Hepatocyte (in vitro differentiated cells): ENCODE data around the gene PCK1. TPM values are rescaled to one million over a fixed set of nuclear protein-coding genes. Genes with fewer than 3 reads are reported as not detected.

Experiments used
- DNase-seq: peaks from one replicate; pipeline ENCODE4 v3.0.0-alpha.2; 2016; ENCODE audit warnings: low spot score
- H2AFZ ChIP-seq: fragments of 200-600 bp; sonication (generic); 2 replicates; pipeline ENCODE4 v1.6.0; 2016; ENCODE audit warnings: antibody characterized with exemption, mild to moderate bottlenecking
- H3K27ac ChIP-seq: fragments of 200-600 bp; sonication (generic); 2 replicates; pipeline ENCODE4 v1.5.1; 2016; ENCODE audit warnings: mild to moderate bottlenecking
- H3K27me3 ChIP-seq: fragments of 200-600 bp; sonication (generic); 2 replicates; pipeline ENCODE4 v1.6.1; 2016
- H3K36me3 ChIP-seq: fragments of 200-600 bp; sonication (generic); replicated peaks from 2 replicates; pipeline ENCODE4 v1.5.1; 2016; ENCODE audit warnings: low read depth; ENCODE audit not compliant: insufficient read depth
- H3K4me1 ChIP-seq: fragments of 200-600 bp; sonication (generic); 2 replicates; pipeline ENCODE4 v1.5.1; 2016; ENCODE audit warnings: mild to moderate bottlenecking, moderate library complexity; ENCODE audit not compliant: insufficient read depth
- H3K4me2 ChIP-seq: fragments of 200-600 bp; sonication (generic); 2 replicates; pipeline ENCODE4 v1.6.0; 2016
- H3K4me3 ChIP-seq: fragments of 200-600 bp; sonication (generic); 2 replicates; pipeline ENCODE4 v1.5.1; 2016; ENCODE audit warnings: mild to moderate bottlenecking
- H3K79me2 ChIP-seq: fragments of 200-600 bp; sonication (generic); 2 replicates; pipeline ENCODE4 v1.6.0; 2017; ENCODE audit warnings: mild to moderate bottlenecking
- H3K9me2 ChIP-seq: fragments of 200-600 bp; sonication (generic); replicated peaks from 2 replicates; pipeline ENCODE4 v1.6.0; 2017; ENCODE audit warnings: mild to moderate bottlenecking; ENCODE audit not compliant: insufficient read depth
- H3K9me3 ChIP-seq: fragments of 200-600 bp; sonication (generic); 2 replicates; pipeline ENCODE4 v1.5.1; 2016; ENCODE audit warnings: low read depth, mild to moderate bottlenecking
- H4K20me1 ChIP-seq: fragments of 200-600 bp; sonication (generic); 2 replicates; pipeline ENCODE4 v1.6.0; 2016; ENCODE audit warnings: mild to moderate bottlenecking; ENCODE audit not compliant: insufficient read depth, poor library complexity, severe bottlenecking
- CTCF ChIP-seq: fragments of 200-600 bp; sonication (generic); IDR thresholded peaks from 2 replicates; pipeline ENCODE4 v1.5.1; 2016; ENCODE audit warnings: antibody characterized with exemption, mild to moderate bottlenecking; ENCODE audit not compliant: poor library complexity
- EZH2 ChIP-seq: fragments of 200-600 bp; sonication (generic); IDR thresholded peaks from 2 replicates; pipeline ENCODE4 v1.6.1; 2016; ENCODE audit warnings: antibody characterized with exemption, mild to moderate bottlenecking, borderline replicate concordance
- EZH2phosphoT487 ChIP-seq: fragments of 200-600 bp; sonication (generic); IDR thresholded peaks from one replicate; pipeline ENCODE4 v1.6.1; 2018; ENCODE audit warnings: antibody characterized with exemption, mild to moderate bottlenecking, low read depth, moderate library complexity; ENCODE audit not compliant: unreplicated experiment, severe bottlenecking
- WGBS: methylation state at CpG from one replicate; pipeline ENCODE4 v1.1.6; 2016; ENCODE audit warnings: low lambda C conversion rate; ENCODE audit errors: missing lambda C conversion rate; 5-methylcytosine and 5-hydroxymethylcytosine counted together
- polyA plus RNA-seq: library from polyadenylated mRNA; unstranded; fragments of >200 nt; fragmentation: Nextera tagmentation; extraction: Ambion mirVana; gene quantifications from 2 replicates; pipeline ENCODE4 v1.2.1, GENCODE V29; 2016
- total RNA-seq: library from RNA; depleted of rRNA; stranded (reverse); fragments of >200 nt; gene quantifications from 2 replicates; pipeline ENCODE4 v1.2.3, GENCODE V29; 2014

Gene PCK1
- total and polyA plus RNA-seq, 2 experiments from 2014 or later, result 11.6 to 12.8 TPM

- Histone ChIP-seq H3K36me3 (no peaks in the 10 kb centered on the region), H2AFZ (no peak overlapping the region), H3K9me3 (no peaks in the 10 kb centered on the region), H3K9me2 (no peaks in the 10 kb centered on the region), H3K27ac (no peak overlapping the region), H3K4me3 (no peak overlapping the region), H3K27me3 (peaks cover 11% of the 10 kb centered on the region), H3K4me2 (no peak overlapping the region), H3K4me1 (peaks cover 23% of the 10 kb centered on the region), H4K20me1 (no peaks in the 10 kb centered on the region), H3K79me2 (no peaks in the 10 kb centered on the region)
- WGBS, result 76% methylated on average over 6 of the region's 6 CpGs
- no peak for DNase-seq
- TF ChIP-seq EZH2 (no peak), EZH2phosphoT487 (no peak), CTCF (no peak)
Observed at GRCh38 chr20:57576617-57577550, 16.0 kb downstream of the PCK1 start.

GRCh38 chr20:57577679-57578475 lies 17.0 kb downstream of the PCK1 start:
- no peaks in the 10 kb centered on the region for H4K20me1 ChIP-seq
- H3K79me2 ChIP-seq, result no peaks in the 10 kb centered on the region
- no peaks in the 10 kb centered on the region for H3K9me2 ChIP-seq
- no peaks in the 10 kb centered on the region for H3K9me3 ChIP-seq
- H3K27ac ChIP-seq, result no peak overlapping the region
- 80% methylated on average over 10 of the region's 10 CpGs for WGBS
- peaks cover 26% of the 10 kb centered on the region for H3K4me1 ChIP-seq
- TF ChIP-seq EZH2, result no peak
- no peak for TF ChIP-seq EZH2phosphoT487
- TF ChIP-seq CTCF, result no peak
- no peaks in the 10 kb centered on the region for H3K36me3 ChIP-seq
- H3K4me3 ChIP-seq, result no peak overlapping the region
- no peak for DNase-seq
- H3K27me3 ChIP-seq, result peaks cover 11% of the 10 kb centered on the region
- H2AFZ ChIP-seq, result no peak overlapping the region
- H3K4me2 ChIP-seq, result no peak overlapping the region

- H3K79me2 ChIP-seq, result no peaks in the 10 kb centered on the region
- no peak overlapping the region for H3K27ac ChIP-seq
- H3K27me3 ChIP-seq, result peaks cover 11% of the 10 kb centered on the region
- peaks cover 30% of the 10 kb centered on the region for H3K4me1 ChIP-seq
- DNase-seq, result no peak
- no peaks in the 10 kb centered on the region for H3K9me2 ChIP-seq
- H3K36me3 ChIP-seq, result no peaks in the 10 kb centered on the region
- no peaks in the 10 kb centered on the region for H4K20me1 ChIP-seq
- no peaks in the 10 kb centered on the region for H3K9me3 ChIP-seq
- no peak overlapping the region for H3K4me2 ChIP-seq
- H2AFZ ChIP-seq, result no peak overlapping the region
- 94% methylated on average over 10 of the region's 10 CpGs for WGBS
- H3K4me3 ChIP-seq, result no peak overlapping the region
- TF ChIP-seq EZH2phosphoT487, result no peak
Observed at GRCh38 chr20:57578476-57579165, 17.7 kb downstream of the PCK1 start.
